GM18867 (cell line): ENCODE measurements around the gene PLA2G4F.
A peak's percentile ranks its signal among the peaks of the same experiment; 100 is the strongest.

Experiments
- ATAC-seq: cut with Tn5 transposase; IDR thresholded peaks from one replicate; pipeline ENCODE4 v1.9.1; 2021; ENCODE audit warnings: mild to moderate bottlenecking, moderate library complexity; ENCODE audit not compliant: unreplicated experiment

The PLA2G4F gene

DNA sequence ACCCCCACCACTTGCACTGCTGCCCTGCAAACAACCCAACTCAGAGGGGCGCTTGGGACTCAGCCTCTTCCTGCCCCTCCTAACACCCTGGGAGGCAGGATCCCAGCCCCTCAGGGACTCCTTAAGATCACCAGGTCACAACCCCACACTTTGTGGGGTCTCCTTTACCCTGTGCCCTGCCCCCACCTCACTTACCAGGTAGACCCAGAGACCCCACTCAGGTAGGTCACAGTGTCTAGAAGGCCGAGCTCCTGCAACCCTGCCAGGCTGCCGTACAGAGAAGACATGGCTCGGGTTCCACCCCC lies 9.1 kb downstream of the PLA2G4F start:
- ATAC-seq: no peak

DNA sequence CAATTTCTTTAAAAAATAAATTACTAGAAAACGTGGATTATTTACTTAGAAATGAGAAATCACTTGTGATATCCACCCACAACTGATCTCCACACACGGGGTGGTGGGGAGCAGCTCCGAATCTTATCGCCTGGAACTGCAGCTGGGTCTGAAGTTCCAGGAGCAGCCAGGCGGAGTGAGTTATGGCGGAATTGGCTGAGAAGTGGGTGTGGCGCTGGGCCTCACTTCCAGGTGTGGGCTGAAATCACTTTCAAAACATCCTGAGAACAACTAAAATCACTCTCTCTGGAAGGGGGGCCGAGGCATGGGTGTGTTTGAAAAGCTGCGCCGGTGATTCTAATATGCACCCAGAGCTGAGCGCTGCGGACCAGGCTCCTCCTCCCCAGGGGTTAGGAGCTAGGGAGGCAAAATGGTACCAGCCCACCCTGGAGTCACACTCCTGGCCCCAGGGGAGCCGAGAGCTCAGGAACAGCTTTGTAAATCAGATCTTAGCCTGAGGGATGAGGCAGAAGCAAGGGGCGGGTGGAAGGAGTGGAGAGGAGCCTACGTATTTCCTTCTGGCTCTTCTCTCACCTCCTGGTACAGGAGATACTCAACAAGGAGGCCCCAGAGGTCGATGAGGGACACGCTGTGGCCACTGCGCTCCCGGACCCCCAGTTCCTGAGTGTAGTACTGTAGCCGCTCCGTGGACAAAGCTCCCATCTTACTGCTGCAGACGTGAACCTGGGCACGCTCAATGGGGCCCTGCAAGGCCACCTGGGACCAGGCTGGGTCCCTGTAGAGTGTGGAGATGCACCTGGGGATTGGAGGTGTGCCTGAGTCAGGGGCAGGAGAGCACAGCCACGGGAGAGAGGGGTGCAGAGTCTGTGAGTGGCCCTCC lies 9.6 kb downstream of the PLA2G4F start:
- no peak for ATAC-seq

DNA sequence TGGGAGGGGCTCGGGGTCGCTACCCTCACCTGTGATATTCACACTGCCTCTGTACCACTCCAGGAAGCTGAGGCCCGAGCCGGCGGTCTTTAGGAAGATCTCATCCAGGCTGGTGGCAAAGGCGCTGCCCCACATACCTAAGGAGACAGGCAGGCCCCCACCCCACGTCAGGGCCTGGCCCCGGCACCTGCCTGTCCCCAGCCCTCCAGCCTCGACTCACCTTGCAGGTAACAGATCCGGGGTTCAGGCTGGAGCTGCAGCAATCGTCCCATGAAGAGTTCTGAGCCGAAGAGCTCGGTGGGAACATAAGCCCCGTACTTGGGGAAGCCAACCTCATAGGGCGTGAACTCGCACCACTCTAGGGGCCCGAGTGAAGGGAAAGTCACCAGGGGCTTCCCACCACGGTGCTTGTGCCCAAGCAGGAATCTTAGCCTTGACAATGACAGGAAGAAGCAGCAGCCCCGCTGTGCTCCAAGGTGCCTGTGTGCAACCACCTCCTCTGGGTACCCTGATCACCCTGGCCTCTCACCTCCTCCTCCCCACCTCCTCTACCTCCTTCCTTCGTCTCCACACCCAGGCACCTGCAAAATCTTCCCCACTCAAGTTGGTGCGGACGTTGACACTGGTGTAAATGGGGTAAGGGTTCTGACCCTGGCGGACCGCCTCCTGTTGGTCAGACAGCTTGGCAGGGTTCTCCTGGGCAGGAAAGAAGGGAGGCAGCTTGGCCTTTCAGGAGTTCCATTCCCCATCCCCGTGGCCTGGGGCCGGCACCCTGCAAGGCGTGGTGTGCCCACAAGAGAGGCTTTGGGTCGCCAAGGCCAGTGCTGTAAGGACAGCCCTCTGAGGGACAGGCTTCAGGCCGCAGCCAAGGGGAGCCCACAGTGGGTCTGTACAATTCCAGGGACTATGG lies 10.6 kb downstream of the PLA2G4F start:
- ATAC-seq: no peak

DNA sequence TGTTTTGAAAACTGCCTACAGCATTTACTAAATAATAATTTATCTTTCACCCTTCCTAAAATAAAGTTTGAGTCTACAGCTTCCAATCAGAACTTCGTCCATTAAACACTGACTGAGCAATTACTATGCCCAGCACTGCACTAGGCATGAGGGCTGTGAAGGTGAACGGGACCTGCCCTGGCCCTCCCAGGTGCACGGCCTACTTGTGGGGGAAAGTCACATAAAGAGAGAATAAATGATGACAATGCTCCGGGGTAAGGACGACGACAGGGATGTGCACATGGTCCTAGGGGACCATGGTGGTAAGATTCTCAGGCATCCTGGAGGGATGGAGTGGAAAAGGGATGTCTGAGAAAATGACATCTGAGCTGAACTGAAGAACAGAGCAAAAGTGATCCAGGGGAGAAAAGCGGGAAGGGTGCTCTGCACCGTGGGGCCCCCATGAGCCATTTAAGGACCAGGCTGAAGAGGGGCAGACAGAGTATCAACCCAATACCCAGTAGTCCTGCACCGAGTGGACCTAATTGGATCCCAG lies 11.5 kb downstream of the PLA2G4F start:
- ATAC-seq: no peak

DNA sequence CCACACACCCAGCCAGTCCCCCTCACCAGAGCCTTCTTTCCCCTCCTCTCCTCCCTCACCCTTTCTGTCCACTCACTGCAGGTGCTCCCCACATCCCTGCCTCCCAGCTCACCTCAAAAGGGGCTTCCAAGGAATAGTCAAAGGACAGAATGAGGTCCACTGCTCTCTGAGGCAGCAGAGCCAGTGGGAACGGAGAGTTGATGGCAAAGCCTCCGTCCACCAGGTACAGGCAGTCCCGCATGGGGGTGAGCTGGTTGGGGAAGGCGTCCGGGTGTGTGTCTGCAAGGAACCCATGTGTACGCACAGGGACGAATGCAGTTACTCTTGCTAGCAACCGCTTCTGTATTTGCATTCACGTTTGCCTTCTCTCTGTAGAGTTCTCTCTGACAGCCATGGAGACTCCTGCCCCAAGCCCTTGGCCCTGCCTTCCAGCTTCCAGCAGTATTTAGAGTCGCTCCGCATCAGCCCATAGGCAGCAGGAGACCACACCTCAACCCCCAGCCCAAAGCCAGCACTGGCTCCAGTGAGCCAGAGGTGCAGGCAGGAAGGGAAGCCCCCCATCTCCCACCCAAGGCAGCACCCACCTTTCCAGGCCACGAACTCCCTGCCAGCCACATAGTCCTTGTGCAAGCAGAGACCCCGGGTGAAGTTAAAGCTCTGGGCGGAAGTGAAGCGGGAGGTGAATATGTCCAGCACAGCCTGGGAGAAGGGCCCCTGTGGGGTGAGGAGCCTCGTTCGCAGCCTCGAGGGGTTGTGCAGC lies 12.4 kb downstream of the PLA2G4F start:
- no peak for ATAC-seq

DNA sequence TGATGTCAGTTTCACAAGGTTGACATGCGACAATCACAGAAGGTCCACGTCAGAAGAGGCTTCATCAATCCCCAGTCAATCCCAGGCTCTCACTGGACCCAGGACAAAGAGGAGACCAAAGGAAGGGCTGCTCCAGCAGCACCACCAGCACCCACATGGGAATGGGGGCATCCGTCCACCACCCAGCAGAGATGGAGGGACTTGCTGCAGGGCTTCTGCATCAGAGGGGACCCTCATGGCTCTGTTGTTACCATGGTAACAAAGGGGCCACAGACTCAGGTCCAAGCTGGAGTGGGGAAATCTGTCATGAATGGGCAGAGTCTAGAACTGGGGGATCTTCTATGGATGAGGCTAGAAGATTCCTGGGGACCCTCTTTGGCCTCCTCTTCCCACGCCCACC lies 13.1 kb downstream of the PLA2G4F start:
- ATAC-seq: no peak

DNA sequence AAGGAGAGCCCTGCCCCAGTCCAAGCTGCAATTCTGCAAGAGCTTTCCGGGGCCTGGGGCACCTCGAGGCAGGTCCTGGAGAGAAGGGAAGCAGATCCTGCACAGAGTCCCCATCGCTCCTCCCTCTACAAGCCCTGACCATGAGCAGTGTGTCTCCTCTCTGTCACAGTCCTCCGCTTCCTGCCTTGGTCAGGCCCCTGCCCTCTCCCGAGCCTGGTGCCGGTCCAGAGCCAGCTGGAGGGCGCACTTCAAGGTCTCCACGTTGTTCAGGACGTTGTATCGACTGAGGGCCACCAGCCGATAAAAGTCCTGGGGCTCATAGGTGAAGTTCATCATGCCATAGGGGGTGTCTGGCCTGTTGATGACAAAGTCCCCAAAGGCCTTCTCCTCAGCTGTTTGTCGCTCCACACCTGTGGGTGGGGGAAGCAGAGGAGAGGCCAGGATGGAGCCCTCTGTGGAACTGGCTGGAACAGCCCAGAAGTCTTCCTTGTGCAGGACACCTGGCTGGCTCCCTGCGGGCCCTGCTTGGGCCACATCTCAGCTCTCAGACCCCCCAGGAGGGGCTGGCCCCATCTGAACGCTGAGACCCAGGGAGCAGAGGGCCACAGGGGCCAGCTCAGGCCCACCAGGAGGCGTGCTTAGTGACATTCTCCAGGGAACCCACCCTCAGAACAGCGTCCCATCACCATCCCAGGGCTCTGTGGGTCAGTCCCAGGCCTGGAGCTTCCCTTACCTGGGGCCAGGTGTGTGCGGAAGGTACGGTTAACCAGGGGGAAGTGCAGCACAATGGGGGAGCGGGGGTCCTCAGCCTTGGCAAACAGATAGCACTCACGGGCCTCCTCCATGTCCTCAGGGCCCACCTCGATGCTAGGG lies 14.4 kb downstream of the PLA2G4F start:
- no peak for ATAC-seq

DNA sequence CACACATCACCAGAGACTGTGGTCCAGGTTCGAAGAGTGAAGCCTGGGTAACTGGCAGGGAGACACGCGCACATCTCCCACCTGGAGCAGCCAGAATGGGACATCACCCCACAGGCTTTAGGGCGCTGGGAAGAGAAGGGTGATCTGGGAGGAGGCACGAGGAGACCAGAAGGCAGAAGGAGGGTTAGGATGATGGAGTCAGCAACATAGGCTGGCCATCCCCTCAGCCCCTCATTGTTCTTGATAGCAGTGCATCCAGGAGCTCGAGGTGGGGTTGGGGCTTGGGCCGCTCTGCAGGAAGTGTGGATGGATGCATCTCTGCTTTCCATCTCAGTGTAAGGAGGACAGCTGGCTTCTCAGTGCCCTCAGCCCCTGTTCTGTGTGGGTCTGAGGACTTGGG lies 15.2 kb downstream of the PLA2G4F start:
- no peak for ATAC-seq

DNA sequence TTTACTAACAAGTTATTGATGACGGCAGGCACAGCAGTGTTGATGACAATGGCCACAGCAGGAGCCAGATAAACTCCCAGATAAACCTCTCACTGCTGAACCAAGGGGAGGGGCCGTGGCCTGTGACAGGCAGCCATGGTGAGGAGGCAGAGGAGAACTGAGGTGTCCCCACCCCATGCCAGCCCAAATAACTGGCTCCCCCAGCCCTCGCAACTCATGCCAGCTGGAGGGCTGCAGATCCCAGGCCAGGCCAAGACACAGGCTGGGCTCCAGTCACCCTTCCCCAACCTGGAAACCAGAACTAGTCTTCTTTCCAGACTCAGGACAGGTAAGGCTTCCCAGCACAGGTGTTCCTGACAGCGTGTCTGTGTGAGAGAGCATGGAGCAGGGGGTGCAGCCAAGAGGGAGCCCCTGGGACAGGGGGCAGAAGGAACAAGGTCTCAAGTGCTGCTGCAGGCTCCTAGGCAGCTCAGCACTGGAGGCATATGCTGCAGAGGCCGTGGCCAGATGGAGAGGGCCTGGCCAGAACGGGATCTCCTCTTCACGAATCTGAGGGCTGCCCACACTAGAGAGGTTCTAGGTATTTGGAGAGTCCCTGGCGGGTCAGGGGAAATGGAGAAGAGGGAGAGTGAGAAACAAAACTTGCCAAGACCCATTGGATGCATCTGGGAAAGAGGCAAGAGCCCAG lies 15.9 kb downstream of the PLA2G4F start:
- no peak for ATAC-seq

DNA sequence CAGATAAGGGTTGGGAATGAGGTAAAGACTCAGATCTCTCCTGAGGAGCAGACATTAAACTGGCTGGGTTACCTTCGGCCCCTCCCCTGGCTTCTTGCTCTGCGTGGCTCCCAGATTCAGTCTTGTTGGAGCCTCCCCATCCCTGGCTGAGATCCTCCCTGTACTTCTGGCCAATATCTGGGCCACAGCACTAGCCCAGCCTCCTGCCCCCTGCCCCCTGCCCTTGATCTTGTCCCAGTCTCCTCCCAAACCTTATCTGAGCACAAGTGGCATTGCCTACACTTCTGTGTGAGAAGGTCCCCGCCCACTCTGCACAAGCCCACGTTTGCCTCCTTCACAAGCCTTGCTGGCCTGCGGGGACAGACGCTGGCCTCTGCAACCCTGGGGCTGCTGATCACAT lies 16.8 kb downstream of the PLA2G4F start:
- no peak for ATAC-seq

DNA sequence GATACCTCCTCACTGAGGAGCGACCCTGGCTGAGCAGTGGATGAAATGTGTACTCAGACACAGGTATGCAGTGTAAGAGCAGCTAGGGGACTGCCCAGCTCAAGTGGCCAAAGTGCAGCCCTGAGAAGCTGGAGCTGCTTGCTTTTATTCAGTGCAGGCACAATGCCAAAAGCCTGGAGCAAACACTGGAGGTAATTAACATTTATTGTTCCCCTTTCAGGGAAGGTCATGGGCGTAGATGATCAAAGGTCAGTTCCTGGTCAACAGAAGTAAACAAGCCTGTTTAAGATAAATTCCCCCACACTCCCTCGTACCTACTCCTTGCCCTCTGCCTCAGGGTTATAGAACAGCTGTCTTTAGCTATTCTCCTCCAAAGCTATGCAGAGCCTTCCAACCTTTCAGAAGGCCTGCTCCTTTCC lies 17.5 kb downstream of the PLA2G4F start:
- ATAC-seq: no peak

DNA sequence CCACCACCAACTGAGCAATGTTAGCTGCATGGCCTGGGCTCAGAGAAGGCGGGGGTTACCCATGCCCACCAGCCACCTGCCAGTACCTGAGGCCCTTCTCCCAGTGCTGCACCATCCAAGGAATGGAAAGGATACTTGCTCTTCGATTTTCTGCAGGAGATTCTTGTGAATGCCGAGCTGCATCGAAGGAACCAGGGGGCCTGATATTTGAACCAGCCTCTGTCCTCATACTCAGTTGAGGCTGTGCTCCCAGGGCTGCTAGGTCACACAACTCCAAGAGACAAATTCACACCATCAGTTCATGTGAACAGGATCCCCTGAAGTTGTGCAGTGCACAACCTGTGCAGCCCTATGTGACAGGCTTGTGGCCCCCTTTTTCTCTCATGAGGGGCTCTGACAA lies 18.0 kb downstream of the PLA2G4F start:
- ATAC-seq: no peak

DNA sequence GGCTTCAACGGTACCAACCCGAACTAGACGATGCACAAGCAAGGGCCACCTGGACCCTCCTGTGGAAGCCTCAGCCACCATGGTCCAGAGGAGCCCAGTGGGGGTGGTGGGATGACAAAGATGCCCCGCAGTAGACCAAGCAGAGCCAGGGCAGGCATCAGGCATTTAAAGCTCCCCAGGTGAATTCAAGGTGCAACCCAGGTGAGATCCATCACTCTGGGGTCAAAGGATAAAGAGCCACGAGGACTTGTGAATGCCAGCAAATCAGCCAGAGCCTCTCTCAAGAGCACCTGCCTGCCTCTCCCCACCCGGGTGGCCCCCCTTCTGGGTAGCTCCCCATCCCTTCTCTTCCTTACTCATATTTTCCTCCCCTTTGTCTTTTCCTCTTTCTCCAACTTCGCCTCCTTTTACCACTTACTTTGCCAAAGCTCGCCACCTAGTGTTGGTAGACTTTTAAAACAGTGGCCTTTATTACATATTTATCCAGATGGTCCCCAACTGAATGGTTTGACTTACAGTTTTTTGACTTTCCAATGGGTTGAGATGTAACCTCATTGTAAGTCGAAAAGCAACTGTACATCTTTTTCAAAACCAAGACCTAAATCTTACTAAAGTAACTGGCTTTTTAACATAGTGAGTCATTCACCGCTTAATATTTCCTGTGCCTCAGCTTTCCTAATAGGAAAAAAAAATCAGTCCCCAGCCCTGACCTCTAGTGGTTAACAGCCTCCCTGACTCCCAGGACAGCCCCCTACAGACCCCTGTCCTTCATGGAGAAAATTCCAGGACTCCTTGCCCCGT lies 18.8 kb downstream of the PLA2G4F start:
- no peak for ATAC-seq

DNA sequence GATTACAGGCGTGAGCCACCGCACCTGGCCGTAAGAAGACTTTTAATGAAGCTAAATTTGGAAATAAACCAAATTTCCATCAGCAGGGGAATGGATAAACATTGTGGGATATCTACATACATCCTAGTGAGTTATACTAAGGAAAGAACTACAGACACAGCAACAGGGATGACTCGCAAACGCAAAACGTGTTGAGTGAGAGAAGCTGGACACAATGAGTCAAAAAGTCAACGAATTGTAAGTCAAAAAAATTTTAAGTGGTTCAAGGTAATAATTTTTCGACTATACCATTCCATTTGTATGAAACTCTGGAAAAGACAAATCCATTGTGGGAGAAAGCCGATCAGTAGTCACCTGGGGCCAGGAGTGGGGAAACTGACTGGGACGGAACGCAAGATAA lies 19.9 kb downstream of the PLA2G4F start:
- ATAC-seq: no peak

DNA sequence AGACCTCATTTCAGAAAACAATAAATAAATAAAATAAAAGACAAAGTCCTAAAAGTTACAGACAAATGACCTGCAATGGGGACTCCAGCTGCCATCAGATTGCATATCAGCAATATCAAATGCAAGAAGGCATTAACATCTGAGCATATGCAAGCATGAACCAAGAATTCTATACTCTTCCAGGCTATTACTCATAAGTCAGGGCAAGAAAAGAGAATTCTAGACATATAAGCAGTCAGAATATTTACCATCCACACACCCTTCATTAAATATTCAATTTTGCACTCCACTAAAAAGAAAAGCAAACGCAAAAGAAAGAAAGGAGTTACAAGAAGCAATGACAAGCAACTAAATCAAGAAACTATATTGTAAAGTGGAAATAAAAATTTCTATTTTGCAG lies 21.1 kb downstream of the PLA2G4F start:
- ATAC-seq: no peak

DNA sequence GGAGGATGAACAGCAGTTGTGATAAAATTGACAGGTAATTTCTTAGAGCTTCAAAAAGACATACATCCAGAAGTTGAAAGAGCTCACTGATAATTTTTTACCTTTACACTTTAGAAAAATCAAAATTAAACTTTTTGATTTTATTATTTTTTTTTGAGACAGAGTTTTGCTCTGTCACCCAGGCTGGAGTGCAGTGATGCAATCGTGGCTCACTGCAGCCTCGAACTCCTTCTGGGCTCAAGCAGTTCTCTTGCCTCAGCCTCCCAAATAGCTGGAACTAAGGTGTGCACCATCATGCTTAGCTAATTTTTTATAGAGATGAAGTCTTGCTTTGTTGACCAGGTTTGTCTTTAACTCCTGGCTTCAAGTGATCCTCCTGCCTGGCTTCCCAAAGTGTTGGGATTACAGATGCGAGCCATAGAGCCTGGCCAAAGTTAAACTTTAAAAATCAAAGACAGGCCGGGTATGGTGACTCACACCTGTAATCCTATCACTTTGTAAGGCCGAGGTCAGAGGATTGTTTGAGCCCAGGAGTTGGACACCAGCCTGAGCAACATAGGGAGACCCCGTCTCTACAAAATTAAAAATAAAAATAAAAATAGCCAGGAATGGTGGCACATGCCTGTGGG lies 21.7 kb downstream of the PLA2G4F start:
- no peak for ATAC-seq

DNA sequence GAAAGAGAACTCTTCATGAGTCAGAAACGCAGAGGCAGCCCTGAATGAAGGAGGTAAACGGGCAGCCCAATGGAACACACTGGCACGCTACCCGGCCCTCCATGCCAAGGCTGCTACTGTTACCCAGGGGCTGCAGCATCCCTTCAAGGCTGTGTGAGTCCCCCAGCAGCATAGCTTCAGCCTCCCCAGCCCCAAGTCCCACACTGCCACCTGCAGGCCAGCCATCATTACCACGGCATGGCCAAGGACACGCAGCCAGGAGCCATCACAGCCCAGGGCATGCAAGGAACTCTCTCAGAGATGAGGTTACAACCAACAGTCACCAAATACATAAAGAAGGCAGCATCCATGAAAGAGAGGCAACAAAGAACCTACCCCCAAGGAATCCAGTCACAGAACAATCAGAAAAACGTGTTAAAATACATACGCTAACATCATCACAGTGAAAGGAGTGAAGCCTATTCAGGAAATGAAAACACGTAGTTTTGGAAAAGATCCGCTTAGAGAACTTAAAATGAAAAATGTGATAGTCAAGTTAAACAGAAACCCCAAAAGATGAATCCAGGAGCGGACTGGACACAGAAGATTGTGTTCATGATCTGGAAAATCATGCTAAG lies 22.4 kb downstream of the PLA2G4F start:
- ATAC-seq: peak; percentile 42

DNA sequence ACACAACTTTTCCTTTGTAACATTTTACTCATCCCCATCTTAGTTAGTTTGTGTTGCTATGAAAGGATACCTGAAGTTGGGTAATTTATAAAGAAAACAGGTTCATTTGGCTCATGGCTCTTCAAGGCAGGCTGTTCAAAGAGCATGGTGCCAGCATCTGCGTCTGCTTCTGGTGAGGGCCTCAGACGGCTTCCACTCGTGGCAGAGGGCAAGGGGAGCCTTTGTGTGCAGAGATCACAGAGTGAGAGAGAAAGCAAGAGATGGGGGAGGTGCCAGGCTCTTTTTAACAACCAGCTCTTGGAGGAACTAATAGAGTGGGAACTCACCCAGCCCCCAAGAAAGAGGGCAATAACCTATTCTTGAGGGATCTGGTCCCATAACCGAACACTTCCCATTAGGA lies 23.1 kb downstream of the PLA2G4F start:
- no peak for ATAC-seq
